Inflammatory macrophage treated with lipopolysaccharide for 4 hours (primary cell): ENCODE results near the gene MARF1.
A peak's percentile ranks its signal among the peaks of the same experiment; 100 is the strongest.
"Not testable (repeated sequence)": the region's sequence is repeated elsewhere in the genome, so short reads cannot be mapped to it uniquely, and the experiment has no call there.

Experiments used
- DNase-seq: peaks from one replicate; pipeline ENCODE4 v3.0.0-alpha.2; 2020

The MARF1 gene

DNA sequence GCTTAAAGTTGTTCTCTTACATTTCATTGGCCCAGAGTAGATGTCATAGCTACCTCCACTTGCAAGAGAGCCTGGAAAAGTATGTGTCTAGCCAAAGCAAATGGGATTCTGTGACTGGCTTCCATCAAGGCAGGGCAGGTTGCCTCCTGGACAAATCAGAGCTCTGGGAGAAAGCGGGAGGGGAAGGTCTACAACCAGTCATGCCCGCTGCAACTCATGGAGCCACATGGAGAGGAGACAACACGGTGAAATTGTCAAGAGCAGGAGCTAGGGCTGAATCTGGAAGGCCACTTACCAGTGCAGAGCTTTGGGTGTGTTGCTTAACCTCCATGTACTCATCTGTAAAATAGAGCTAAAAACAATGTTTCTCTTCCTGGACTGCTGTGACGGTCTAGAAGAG is 83.8 kb downstream of the MARF1 start:
- DNase-seq, result no peak

DNA sequence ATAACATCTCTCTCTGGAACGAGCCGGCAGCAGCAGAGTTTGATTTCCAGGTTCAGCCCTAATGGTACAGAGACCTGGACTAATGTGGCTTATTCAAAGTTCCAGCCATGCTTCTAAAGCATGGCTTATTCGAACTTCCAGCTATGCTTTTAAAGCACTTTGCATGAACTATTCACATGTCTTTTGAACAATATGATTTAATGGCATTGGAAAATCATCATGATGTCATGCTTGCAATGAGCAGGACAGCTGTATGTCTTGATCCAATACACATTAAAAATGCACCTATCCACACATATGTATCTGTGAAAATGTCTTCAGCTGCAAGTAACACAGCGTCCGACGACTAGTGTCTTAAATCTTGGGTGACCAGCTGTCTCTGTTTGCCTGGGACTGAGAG is 85.7 kb downstream of the MARF1 start:
- no peak for DNase-seq

DNA sequence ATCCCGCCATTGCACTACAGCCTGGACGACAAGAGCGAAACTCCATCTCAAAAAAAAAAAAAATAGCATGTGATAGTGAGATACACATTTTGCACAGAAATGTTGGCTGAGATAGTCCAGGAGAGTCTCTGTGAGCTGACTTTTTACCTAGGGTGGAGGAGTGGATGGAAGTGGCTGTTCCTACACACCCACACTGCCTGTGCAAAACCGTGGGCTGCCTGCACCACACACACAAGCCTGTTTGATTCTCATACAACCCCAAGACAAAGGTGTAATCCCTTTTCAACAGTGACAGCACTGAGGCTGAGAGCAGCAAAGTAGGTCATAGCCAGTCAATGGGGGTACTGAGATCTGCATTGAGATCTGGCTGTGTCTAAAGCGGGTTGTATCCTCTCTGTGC is 86.8 kb downstream of the MARF1 start:
- no peak for DNase-seq

DNA sequence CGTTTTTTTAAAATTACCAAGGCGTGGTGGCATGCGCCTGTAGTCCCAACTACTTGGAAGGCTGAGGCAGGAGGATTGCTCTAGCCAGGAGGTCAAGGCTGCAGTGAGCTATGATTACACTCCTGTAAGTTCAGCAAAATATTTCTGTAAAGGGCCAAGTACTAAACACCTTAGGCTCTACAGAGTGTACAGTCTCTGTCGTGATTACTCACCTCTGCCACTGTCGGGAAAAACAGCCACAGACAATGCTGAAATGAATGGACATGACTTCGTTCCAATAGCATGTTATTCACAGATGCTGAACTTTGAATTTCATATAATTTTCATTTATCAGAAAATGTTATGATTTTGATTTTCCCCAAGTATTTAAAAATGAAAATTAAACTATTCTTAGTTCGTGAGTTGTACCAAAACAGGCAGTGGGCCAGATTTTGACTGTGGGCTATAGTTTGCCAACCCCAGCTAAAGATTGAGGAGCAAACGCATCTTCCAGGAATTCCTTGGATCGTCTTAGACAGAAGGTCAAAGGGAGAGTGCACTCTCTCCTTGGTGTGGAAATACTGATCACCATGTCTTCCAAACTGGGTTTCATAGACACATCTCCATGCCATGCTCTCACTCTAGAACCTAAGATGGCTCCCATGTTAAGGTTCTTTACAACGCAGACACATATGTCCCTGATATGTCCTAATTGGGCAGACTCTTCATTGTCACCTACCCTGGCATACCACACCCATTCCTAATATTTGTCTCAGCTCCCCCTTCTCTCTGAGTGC is 89.5 kb downstream of the MARF1 start:
- DNase-seq, result no peak

DNA sequence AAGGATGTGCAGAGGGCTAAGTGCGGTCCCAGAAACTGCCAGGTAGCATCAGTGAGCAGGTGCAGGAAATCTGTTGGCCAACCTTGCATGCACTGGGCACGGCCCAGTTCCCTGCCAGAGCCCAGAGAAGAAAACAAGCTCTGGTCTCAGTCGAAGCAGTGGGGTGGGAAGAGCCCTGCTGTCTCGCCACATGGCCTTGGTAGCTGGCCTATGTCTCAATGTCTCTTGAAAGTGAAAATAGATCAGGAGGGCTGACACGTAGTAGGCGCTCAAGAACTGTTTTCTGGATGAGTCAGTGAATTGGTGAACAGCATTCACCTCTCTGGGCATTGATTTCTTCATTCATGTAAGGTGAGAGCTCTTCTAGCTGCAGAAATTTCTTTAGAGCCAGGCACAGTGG is 90.4 kb downstream of the MARF1 start:
- DNase-seq, result peak; percentile 42

DNA sequence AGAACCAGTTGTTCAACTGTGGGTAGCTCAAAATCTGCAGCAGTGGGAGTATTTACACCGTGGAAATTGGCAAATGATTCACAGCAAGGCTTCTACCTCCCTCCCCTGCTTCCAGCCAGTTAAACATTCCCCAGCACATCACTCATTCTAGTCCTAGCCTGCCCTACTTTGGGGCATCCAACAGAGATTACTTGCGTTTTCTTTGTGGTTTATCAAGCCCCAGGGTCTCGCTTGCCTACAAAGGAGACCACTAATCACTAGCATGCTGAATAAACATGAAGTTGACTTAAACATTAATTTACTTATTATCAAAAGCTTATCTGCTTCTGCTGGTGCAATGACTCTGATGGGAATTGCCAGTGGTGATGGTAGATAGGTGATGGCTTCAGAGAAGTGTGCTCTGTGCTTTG is 94.5 kb downstream of the MARF1 start:
- DNase-seq, result no peak

DNA sequence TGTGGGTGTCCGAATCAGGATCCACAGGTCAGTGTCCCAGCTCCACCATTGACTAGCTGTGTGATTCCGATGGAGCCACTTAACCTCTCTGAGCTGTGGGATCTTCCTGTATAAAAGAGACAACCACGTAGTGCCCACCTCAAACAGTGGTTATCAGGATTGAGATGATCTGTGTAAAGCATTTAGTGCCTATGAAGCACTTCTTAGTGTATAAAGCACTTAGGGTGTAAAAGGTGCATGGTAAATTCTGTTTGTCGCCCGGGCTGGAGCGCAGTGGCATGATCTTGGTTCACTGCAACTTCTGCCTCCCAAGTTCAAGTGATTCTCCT is 95.2 kb downstream of the MARF1 start:
- DNase-seq, result no peak

DNA sequence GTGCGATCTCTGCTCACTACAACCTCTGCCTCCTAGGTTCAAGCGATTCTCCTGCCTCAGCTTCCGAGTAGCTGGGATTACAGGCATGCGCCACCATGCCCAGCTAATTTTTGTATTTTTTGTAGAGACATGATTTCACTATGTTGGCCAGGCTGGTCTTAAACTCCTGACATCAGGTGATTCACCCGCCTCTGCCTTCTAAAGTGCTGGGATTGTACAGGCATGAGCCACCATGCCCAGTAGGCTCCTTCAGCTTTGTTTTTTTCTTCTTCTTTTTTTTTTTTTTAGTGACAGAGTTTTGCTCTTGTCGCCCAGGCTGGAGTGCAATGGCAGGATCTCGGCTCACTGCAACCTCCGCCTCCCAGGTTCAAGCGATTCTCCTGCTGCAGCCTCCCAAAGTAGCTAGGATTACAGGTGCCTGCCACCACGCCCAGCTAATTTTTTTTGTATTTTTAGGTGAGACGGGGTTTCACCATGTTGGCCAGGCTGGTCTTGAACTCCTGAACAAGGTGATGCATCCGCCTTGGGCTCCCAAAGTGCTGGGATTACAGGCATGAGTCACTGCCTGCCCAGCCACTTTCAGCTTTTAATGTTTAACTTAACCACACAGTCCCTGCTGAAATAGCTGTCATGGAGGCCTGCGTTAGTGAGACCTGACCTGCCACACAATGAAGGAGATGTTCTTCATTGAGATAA is 95.7 kb downstream of the MARF1 start:
- not testable (repeated sequence) for DNase-seq

DNA sequence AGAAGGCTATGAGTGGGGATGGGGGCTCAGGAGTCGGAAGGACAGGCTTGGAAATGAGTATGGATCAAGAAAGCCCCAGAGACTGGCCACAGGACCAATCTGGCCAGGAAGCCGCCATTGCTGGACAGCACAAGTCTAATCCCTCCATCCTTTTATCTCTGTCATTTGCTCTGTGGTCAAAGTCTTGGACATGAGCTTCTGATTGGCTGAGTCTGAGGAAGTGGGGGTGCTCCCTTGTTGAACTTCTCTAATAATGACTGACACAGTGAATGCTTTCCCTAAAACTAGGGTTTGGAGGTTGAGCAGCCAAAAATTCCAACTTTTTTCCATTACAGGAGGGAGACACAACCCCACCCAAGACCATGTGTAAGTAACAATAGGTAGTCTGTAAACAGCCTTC is 97.4 kb downstream of the MARF1 start:
- no peak for DNase-seq

DNA sequence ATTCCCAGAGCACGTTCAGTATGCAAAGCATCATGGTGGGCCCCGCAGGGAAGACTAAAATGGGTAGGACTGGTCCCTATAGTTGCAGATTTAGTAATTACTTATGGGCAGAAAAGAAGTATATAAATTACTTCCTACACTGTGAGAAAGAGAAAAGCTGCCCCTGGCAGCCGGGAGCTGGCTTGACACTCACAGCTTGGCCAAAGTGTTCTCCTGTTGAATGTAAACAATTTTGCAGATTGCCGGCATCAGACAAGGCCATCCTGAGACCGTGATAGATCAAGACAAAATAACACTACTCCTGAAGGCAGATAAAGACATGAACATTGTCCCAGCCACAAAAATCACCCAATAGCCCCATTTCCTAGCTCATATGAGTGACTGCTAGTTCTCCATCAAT is 98.5 kb downstream of the MARF1 start:
- DNase-seq, result no peak
